ENCODE measurements around the gene SLC40A1. TPM values are rescaled to one million over a fixed set of nuclear protein-coding genes. Genes with fewer than 3 reads are reported as not detected.

SLC40A1 gene
- total and polyA plus RNA-seq, 2 donors (not counting 1 experiment from before 2014, with no cell fraction given): 17.2 to 97.4 TPM

GRCh38 chr2:189574793-189575475 is 5.7 kb downstream of the SLC40A1 start:
- H3K9ac ChIP-seq (ENCODE audit: insufficient read depth, low read length): no peak overlapping the region
- H3K9me3 ChIP-seq (ENCODE audit: control insufficient read depth, insufficient read depth, low read depth, low read length): no peaks in the 10 kb centered on the region
- H3K4me1 ChIP-seq (ENCODE audit: control insufficient read depth, extremely low read depth, insufficient read depth, low read length): peaks cover 4% of the 10 kb centered on the region
- H3K27ac ChIP-seq (ENCODE audit: insufficient read depth, low read length): no peak overlapping the region
- H3K4me2 ChIP-seq (ENCODE audit: extremely low read depth, insufficient read depth, low read length): no peak overlapping the region
- no peaks in the 10 kb centered on the region for H3K79me2 ChIP-seq (ENCODE audit: control insufficient read depth, insufficient read depth, low read length)
- no peaks in the 10 kb centered on the region for H3K36me3 ChIP-seq (ENCODE audit: control insufficient read depth, insufficient read depth, low read length)
- DNase-seq (ENCODE audit: low read depth in 2 of 2): no peak
- no peak overlapping the region for H2AFZ ChIP-seq (ENCODE audit: low read length)
- no peak overlapping the region for H3K4me3 ChIP-seq (replicated peaks in 1 of 4; ENCODE audit: control extremely low read depth in 1 of 4, insufficient read depth in 1 of 4, low read depth in 3 of 4, low read length in 4 of 4)
- H3K27me3 ChIP-seq (ENCODE audit: control insufficient read depth, insufficient read depth, low read length): no peaks in the 10 kb centered on the region
- TF ChIP-seq, protein P1, sequence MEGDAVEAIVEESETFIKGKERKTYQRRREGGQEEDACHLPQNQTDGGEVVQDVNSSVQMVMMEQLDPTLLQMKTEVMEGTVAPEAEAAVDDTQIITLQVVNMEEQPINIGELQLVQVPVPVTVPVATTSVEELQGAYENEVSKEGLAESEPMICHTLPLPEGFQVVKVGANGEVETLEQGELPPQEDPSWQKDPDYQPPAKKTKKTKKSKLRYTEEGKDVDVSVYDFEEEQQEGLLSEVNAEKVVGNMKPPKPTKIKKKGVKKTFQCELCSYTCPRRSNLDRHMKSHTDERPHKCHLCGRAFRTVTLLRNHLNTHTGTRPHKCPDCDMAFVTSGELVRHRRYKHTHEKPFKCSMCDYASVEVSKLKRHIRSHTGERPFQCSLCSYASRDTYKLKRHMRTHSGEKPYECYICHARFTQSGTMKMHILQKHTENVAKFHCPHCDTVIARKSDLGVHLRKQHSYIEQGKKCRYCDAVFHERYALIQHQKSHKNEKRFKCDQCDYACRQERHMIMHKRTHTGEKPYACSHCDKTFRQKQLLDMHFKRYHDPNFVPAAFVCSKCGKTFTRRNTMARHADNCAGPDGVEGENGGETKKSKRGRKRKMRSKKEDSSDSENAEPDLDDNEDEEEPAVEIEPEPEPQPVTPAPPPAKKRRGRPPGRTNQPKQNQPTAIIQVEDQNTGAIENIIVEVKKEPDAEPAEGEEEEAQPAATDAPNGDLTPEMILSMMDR (conservative IDR thresholded peaks at IDR 0.05 in 1 of 2, IDR thresholded peaks at IDR 0.05 in 1 of 2; ENCODE audit: low read depth in 1 of 2, low read length in 2 of 2): no peak
- TF ChIP-seq EZH2 (IDR thresholded peaks at IDR 0.05; ENCODE audit: low read length, missing control alignments): no peak
- H4K20me1 ChIP-seq (ENCODE audit: control insufficient read depth, extremely low read depth, insufficient read depth, low read length): no peaks in the 10 kb centered on the region

DNA sequence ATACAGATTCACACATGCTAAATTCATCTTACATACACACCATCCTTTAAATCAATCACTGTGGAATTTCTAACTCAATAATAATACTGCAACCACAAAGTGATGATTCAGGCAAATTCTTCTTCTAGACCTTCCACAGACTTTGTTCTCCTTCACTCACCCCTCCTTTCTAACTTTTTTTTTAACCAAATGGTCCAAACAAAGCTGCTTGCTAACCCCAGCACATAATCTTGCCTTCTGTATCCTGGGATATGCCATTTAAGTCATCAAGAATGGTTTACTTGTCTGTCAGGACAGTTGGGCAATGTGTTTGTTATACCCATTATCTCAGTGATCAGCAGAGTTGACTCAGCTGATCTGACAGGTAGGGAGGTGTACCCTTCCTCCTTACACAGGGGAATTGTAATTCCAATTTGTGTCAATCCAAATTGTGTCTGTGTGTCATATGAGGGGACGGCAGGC is 10.0 kb downstream of the SLC40A1 start:
- Histone ChIP-seq H3K9me3 (ENCODE audit: control insufficient read depth, insufficient read depth, low read depth, low read length) (no peaks in the 10 kb centered on the region), H3K4me3 (replicated peaks in 1 of 4; ENCODE audit: control extremely low read depth in 1 of 4, insufficient read depth in 1 of 4, low read depth in 3 of 4, low read length in 4 of 4) (no peak overlapping the region), H3K79me2 (ENCODE audit: control insufficient read depth, insufficient read depth, low read length) (no peaks in the 10 kb centered on the region), H3K36me3 (ENCODE audit: control insufficient read depth, insufficient read depth, low read length) (no peaks in the 10 kb centered on the region), H2AFZ (ENCODE audit: low read length) (no peak overlapping the region), H3K4me1 (ENCODE audit: control insufficient read depth, extremely low read depth, insufficient read depth, low read length) (peaks cover 7% of the 10 kb centered on the region), H3K27ac (ENCODE audit: insufficient read depth, low read length) (no peak overlapping the region), H3K4me2 (ENCODE audit: extremely low read depth, insufficient read depth, low read length) (peak overlapping the region; percentile 37), H3K27me3 (ENCODE audit: control insufficient read depth, insufficient read depth, low read length) (no peaks in the 10 kb centered on the region), H4K20me1 (ENCODE audit: control insufficient read depth, extremely low read depth, insufficient read depth, low read length) (no peaks in the 10 kb centered on the region), H3K9ac (ENCODE audit: insufficient read depth, low read length) (no peak overlapping the region)
- TF ChIP-seq EZH2 (IDR thresholded peaks at IDR 0.05; ENCODE audit: low read length, missing control alignments): no peak
- TF ChIP-seq, protein P1 (conservative IDR thresholded peaks at IDR 0.05 in 1 of 2, IDR thresholded peaks at IDR 0.05 in 1 of 2; ENCODE audit: low read depth in 1 of 2, low read length in 2 of 2): no peak
- DNase-seq (ENCODE audit: low read depth in 2 of 2): peak; percentile 56 to 90

DNA sequence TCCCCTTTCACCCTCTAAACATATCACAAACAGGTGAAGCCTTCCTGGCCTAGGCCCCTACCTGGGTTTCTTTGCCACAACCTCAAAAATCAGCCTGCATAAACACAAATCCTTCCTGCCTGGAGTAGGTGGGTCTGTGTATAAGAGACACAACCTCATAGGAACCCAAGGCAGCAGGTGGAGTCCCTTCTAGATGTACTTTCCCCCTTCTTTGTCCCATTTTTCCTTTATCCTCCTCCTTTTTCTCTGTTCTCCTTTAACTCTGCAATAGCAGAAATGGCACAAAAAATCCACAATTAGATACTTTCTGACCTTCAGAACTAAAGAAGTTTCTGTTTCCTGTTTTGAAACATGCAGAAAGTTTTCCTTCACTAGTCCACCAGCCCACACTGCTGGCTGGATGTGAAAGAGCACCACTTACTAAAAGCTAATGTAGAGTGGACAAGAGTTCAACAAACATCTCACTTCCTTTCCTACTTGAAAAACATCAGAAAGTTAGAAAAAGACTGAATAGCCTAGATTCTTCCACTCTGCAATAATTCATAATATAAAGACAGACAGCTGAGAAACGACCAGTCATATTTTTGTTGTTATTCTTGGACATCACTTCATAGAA is 11.2 kb downstream of the SLC40A1 start:
- Histone ChIP-seq H3K9me3 (ENCODE audit: control insufficient read depth, insufficient read depth, low read depth, low read length) (no peaks in the 10 kb centered on the region), H3K4me3 (replicated peaks in 1 of 4; ENCODE audit: control extremely low read depth in 1 of 4, insufficient read depth in 1 of 4, low read depth in 3 of 4, low read length in 4 of 4) (no peak overlapping the region), H3K79me2 (ENCODE audit: control insufficient read depth, insufficient read depth, low read length) (no peaks in the 10 kb centered on the region), H4K20me1 (ENCODE audit: control insufficient read depth, extremely low read depth, insufficient read depth, low read length) (no peaks in the 10 kb centered on the region), H3K9ac (ENCODE audit: insufficient read depth, low read length) (no peak overlapping the region), H3K4me1 (ENCODE audit: control insufficient read depth, extremely low read depth, insufficient read depth, low read length) (peaks cover 7% of the 10 kb centered on the region), H3K27me3 (ENCODE audit: control insufficient read depth, insufficient read depth, low read length) (no peaks in the 10 kb centered on the region), H3K27ac (ENCODE audit: insufficient read depth, low read length) (no peak overlapping the region), H3K36me3 (ENCODE audit: control insufficient read depth, insufficient read depth, low read length) (no peaks in the 10 kb centered on the region), H3K4me2 (ENCODE audit: extremely low read depth, insufficient read depth, low read length) (no peak overlapping the region), H2AFZ (ENCODE audit: low read length) (no peak overlapping the region)
- DNase-seq (ENCODE audit: low read depth in 2 of 2): peak in 1 of 2 donors; percentile 41
- TF ChIP-seq EZH2 (IDR thresholded peaks at IDR 0.05; ENCODE audit: low read length, missing control alignments): no peak
- TF ChIP-seq, protein P1 (conservative IDR thresholded peaks at IDR 0.05 in 1 of 2, IDR thresholded peaks at IDR 0.05 in 1 of 2; ENCODE audit: low read depth in 1 of 2, low read length in 2 of 2): peak; percentile 21 to 33
